Stimulated activated naive CD4-positive, alpha-beta T cell (primary cell): ENCODE results near the gene MMP14.

Experiments used
- DNase-seq, 6 experiments: peaks; one replicate each; lab custom pipeline; 2025; lab: John Stamatoyannopoulos, UW

The MMP14 gene

DNA sequence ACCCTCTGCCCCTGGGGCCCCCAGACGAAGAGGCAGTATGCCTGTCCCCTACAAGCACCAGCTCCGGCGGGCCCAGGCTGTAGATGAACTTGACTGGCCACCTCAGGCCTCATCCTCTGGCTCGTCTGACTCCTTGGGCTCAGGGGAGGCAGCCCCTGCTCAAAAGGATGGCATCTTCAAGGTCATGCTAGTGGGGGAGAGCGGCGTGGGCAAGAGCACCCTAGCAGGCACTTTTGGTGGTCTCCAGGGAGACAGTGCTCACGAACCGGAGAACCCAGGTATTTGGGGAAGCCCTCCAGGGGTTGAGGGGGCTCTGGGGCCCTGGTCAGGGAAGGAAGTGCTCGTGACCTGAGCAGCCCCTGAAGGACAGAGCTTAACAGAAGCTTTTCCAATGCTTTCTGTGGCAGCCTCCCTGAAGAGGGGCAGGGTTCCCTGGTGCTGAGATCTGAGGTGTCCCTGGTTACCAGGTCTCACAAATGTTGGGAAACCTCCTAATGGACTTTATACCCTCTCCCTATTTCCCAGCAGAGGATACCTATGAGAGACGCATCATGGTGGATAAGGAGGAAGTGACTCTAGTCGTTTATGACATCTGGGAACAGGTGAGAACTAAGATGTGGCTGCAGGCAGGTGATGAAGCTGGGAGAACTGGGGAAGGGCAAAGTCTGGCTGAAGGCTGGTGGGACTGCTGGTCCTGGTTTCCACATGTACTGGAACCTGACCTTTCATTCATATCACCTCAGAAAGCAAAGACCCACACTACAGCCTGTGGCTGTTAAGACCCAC, 48.5 kb downstream of the MMP14 start:
- DNase-seq: no peak

DNA sequence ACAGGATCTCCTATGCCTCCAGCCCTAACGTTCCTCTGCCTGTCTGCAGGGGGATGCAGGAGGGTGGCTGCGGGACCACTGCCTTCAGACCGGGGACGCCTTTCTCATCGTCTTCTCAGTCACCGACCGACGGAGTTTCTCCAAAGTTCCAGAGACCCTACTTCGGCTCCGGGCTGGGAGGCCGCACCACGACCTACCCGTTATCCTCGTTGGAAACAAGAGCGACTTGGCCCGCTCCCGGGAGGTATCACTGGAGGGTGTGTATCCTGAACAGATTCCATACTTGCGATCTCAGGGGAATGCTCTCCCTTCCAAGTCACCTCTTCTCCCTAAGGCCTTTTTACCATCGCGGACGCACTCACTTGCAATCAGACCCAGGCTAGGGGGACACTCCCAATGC, 49.6 kb downstream of the MMP14 start:
- DNase-seq: no peak

DNA sequence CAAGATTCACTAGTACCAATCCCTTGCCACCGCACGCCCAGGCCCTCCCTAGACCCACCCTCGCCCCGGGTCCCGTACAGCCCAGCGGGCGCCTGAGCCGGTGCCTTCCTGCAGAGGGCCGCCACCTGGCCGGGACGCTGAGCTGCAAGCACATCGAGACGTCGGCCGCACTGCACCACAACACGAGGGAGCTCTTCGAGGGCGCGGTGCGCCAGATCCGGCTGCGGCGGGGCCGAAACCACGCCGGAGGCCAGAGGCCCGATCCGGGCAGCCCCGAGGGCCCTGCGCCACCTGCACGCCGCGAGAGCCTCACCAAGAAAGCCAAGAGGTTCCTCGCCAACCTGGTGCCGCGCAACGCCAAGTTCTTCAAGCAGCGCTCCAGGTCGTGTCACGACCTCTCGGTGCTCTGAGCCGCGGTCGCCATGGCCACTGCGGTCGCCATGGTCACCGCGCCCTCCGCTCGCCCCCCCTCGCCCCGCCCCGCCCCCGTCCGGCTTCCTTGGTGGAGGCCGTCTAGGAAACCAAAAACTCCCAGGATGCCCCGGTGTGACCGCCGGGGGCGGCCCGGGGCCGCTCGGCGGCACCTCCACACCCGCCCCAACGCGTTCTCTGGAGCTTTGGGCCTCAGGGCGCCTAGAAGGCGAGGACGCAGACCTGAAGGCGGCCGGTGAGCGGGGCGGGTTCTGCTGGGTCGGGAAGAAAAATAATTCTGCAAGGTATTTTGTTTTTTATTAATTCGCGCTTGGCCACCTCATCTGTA, 50.3 kb downstream of the MMP14 start:
- DNase-seq: peak; percentile 61 to 81 (median 66)

DNA sequence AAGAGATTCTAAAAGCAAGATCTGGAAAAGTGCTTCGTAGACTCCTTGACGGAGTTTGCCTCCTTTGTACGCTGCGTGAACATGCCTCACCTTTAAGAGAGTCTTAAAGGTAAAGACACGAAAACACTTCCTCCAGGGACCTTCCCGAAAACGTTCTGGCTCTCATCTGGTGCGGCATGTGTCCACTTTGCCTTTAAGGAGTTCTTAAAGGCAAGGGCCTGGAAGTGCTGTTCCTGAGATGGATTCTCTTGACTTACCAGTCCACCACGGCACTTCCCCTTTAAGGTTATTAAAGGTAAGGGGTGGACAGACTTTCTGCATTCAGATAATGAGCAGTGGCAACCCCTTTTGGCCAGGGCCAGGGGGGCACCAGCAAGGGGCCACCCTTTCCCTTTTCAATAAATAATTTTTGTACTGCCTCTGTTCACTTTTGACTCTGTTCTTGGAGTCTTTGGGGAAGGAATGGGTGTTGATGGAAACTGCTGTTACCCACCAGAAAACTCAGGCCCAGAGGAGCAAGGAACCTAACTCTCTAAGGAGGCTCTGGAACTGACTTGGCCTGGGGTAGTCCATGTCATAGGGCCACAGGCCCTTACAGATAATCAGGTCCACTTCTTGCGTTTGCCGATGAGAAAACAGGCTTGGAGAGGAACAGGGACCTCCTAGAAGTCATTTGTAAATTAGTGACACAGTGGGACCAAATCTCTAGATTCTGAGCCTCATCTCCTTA, 51.0 kb downstream of the MMP14 start:
- peak in 3 of 6 experiments; percentile 38 to 78 (median 60) for DNase-seq

DNA sequence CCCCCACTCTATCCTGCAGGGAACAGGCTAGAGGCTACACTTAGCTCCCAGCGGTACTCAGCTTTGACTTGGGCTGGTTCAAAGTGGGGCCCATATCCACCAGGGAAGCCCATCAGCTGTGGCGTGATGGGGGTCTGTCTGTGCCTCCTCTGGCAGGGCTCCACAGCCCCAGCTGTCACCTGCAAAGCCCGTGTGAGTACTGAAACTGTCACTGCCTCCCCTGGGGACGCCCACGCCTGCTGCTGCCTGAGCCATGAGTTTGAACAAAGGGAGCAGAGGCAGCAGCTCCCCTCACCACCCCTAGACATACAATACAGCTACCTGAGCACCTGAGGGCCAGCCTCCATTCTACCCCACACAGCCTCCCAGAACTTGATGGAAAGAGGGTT, 51.6 kb downstream of the MMP14 start:
- peak in 5 of 6 experiments; percentile 9 to 49 (median 25) for DNase-seq

DNA sequence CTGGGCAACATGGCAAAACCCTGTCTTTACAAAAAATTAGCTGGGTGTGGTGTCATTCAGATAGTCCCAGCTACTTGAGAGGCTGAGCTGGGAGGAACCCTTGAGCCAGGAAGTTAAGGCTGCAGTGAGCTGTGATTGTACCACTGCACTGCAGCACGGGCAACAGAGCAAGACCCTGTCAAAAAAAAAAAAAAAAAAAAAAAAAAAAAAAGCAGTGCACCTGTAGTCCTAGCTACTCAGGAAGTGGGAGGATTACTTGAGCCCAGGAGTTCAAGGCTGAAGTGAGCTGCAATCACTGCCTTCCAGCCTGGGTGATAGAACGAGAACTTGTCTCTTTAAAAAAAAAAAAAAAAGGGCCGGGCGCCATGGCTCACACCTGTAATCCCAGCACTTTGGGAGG, 52.3 kb downstream of the MMP14 start:
- peak in 3 of 6 experiments; percentile 26 to 40 (median 35) for DNase-seq

DNA sequence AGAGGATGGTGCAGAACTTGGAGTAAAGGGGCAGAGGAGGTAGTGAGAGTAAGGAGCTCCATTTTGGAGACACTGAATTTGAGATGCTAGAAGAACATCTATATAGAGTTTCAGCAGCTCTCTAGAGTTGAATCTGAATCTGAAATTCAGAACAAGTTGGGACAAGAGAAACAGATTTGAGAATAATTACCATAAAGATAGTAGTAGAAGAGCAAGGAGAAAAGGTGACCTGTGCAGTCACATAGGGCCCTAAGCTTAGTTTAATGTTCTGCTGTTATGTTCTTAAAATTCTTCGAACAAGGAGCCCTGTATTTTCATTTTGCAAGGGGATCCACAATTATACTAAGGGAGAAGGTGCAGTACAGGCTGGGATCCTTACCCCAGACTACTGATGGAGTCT, 54.0 kb downstream of the MMP14 start:
- no peak for DNase-seq

DNA sequence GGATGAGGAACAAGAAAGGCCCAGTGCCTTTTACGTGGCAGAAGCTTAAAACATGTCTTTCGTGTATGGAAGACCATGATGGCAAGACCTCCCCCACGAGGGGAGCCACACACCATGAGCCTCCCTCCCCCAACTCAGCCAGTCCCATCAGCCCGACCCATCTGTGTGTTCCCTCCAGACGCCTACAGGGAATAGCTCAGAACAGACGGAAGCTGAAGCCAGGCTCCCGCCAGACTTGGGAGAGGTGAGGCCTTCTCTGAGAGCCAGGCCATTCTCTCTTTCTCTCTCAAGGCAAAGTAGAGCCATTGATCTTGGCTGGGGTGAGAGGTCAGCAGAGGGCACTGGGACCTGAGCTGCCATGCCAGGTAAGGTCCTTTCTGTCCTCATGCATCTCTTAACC, 56.1 kb downstream of the MMP14 start:
- no peak for DNase-seq

DNA sequence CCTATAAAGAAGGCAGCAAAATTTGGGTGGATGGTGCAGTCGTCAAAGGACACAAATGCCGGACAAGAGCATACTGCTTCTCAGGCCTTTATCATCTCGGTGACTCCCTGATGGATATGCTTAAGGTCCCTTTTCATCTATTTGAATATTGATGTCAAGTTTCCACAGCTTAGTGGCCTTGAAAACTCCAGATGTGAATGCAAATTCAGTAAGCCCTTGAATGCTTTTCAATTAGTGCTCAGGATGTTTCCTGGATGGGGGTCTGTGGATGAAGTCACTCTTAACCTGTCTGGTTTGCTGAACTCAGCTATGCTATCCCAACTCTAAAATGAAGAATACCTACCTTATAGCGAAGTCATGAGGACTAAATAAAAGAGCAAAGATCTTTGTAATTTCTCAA, 57.3 kb downstream of the MMP14 start:
- DNase-seq: no peak

DNA sequence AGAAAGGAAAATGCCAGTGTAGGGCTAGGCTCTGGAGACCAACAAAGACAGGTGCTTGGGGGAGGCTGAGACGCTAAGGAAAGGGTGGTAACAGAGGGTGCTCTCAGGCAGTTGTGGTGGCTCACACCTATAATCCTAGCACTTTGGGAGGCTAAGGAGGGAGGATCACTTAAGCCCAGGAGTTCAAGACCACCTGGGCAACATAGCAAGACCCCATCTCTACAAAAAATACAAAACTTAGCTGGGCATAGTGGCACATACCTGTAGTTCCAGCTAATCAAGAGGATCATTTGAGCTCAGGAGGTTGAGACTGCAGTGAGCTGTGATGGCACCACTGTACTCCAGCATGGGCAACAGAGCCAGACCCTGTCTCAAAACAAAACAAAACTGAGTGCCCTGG, 59.0 kb downstream of the MMP14 start:
- no peak for DNase-seq

DNA sequence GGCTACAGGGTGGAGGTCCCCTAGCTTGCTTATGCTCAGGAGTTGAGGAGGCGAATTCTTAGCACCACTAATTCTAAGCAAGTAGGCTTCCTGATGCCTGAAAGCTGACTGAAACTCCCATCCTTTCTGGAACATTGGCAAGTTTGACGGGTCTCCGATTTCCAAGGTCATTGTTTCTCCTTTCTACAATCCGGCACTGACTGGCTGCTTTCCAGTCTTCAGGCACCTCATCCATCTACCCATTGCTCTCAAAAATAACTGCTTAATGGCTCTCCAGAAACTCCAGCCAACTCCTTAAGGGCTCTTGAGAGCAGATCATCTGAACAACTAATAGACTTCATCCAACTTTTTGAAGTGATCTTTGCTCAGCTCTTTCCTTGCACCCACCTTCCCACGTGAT, 60.0 kb downstream of the MMP14 start:
- no peak for DNase-seq

DNA sequence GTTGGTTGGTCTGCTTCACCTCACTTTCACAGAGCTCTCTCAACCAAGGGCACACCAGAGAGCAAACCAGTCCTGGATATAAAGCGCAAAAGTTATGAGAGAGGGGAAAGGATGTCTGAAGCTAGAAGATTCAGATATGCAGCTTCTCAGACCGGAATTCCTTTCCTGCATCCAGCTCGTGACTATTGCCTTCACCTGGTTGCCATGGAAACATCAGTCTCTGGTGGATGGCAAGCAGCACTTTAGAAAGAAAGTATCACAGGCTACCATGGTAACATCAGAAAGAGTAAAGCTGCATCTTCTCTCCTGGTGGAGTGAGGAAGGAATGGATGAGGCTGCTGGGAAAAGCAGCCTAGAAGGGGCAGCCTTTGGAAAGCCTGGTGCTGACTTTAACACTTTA, 60.4 kb downstream of the MMP14 start:
- DNase-seq: no peak

DNA sequence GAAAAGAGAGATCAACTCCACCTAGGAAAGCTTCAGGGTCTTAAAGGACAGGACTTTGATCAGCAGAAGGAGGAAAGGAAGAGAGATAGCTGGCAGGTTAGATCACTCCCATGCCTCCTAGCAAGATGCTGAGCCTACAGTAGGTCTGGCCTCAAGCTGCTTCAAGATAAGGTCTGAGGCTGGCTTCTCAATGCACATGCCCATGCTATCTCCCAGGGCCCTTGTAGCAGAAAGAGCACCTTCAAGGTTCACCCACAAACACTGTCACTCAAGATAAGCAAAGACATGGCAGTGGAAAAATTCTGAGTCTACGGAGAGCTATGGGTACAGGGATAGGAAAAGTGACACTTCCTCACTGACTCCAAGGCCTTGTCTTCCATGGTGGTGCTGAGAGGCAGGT, 61.0 kb downstream of the MMP14 start:
- no peak for DNase-seq
